GM21786 (cell line): ENCODE data around the gene AZU1.
"Not testable (repeated sequence)": the region's sequence is repeated elsewhere in the genome, so short reads cannot be mapped to it uniquely, and the experiment has no call there.

Source experiments
- ATAC-seq: cut with Tn5 transposase; IDR thresholded peaks from one replicate; pipeline ENCODE4 v1.9.1; 2021; ENCODE audit not compliant: unreplicated experiment

Gene AZU1

DNA sequence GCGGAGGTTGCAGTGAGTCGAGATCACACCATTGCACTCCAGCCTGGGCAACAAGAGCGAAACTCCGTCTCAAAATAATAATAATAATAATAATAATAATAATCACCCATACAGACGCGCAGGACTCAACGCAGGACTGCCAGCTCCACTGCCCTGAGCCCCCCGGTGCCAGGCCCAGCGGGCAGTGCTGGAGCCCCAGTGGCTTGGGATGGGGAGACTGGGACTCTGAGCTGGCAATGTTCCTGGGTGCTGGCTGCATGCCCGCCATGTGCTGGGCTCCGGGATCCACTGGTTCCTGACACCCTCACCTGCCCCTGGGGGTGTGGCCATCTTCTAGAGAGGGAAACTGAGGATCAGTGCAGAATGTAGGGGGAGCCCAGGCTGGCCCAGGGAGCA, 325 bp upstream of the AZU1 start:
- ATAC-seq, result no peak

DNA sequence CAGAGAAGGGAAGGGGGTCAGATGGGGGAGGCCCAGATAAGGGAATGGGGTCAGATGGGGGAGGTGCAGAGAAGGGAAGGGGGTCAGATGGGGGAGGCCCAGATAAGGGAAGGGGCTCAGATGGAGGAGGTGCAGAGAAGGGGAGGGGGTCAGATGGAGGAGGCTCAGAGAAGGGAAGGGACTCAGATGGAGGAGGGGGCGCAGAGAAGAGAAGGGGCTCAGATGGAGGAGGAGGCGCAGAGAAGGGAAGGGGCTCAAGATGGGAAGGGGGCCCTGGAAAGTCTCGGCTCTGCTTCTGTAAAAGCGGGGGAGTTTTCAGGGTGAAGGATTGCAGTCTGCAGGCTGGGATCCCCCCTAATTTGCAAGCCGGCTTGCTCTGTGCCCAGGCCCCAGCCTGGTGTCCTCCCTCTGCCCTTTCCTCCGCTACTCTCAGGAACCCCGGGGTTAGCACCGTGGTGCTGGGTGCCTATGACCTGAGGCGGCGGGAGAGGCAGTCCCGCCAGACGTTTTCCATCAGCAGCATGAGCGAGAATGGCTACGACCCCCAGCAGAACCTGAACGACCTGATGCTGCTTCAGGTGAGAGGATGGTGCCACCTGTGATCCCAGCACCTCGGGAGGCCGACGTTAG, 1.6 kb downstream of the AZU1 start:
- ATAC-seq, result no peak

DNA sequence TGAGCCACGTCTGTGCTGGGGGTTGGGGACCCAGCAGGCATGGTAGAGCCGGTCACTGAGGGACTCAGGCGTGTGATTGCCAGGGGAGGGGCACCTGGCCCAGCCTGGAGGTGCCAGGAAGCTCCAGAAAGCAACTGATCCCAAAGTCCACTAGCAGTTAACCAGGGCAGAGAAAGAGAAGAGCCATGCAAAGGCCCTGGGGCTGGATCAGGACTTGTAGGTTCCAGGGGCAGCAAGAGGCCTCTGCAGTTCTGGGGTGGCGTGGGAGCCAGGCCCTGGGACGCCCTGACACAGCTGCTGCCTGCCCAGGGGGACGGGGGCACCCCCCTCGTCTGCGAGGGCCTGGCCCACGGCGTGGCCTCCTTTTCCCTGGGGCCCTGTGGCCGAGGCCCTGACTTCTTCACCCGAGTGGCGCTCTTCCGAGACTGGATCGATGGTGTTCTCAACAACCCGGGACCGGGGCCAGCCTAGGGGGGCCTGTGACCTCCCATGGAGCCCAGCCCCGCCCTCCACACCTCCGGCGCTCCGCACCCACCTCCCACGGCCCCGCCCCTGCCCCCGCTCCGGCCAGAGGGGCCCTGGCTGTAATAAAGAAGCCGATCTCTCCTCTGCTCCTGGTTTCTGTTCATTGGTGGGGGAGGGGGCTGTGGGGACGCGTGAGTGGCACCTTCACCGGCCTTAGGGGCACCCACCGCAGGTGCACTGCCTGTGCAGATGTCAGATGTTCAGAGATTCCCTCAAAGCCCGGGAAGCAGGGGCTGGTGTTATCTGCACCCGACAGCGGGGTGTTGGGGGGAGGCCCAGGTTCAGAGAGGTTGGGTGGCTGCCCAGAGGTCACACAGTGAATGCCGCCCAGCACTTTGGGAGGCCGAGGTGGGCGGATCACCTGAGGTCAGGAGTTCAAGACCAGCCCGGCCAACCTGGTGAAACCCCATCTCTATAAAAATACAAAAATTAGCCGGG, 4.1 kb downstream of the AZU1 start:
- ATAC-seq, result no peak

DNA sequence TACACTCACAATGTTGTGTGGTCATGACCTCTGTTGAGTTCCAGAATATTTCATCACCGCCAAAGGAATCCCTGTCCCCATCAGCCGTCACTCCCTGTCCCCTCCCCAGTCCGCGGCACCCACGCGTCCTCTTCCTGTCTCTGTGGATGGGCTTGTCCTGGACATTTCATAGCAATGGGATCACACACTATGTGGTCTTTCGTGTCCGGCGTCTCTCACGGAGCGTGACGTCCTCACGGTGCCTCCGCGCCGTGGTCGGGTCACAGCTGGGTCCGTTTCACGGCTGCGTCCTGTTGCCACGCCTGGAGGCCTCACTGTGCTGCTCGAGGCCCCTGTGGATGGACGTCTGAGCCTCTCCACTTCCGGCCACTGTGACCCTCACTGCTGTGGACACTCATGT, 6.6 kb downstream of the AZU1 start:
- no peak for ATAC-seq

DNA sequence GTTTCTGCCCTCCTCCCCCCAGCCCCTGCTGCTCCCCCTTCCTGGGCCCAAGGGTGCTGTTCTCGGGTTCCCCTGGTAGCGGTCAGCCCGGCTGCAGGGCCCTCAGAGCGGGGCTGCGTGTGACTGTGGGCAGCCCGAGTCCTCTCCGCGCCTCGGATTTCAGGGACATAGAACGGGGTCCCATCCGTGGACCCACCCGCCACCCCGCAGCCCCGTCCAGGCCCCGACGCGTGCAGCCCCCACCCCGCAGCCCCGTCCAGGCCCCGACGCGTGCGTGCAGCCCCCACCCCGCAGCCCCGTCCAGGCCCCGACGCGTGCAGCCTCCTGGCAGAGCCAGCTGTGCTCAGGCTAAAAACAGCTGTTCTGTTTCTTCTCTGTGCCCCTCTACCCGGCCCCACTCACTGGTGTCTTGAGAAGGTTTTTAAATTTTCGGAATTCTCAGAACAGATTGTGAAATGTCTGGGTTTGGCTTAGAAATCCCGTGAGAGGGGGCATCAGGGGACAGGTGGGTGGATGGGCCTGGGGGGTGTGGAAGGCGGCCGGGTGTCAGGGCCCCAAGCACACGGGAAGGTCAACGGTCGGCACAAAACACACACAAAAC, 7.7 kb downstream of the AZU1 start:
- ATAC-seq, result no peak

DNA sequence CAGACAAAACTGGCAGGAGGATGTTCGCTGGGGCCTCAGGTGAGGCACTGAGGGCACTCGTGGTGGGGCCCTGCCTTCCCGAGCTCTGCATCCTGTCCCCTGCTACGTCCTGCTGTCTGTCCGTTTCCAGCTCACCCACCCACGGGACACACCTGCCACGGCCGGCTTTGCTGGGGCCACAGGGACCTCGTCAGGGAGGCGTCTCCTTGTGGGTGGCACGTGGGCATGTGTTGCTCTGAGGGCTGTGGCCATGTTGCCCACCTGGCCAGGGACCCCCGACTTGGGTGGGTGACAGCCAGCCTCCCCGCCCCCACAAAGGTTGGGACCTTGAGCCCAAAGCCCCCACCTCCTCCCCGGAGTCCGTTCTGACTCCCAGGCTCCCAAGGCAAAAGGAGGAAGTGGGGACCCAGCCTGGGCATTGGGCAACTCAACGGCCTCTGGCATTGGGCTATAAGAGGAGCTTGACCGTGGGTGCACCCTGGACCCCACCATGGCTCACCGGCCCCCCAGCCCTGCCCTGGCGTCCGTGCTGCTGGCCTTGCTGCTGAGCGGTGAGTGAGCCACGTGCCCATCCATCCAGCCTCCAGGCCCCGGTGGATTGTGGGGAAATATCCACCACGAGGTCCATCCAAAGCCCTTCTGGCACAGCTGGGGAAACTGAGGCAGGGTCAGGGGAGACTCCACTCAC, 13.0 kb downstream of the AZU1 start, which contains the start of gene PRTN3:
Gene PRTN3 (plus strand): TSS at position 481 of the 688 bp plus-strand sequence. CDS start 10 bp downstream, at position 491.
- no peak for ATAC-seq

DNA sequence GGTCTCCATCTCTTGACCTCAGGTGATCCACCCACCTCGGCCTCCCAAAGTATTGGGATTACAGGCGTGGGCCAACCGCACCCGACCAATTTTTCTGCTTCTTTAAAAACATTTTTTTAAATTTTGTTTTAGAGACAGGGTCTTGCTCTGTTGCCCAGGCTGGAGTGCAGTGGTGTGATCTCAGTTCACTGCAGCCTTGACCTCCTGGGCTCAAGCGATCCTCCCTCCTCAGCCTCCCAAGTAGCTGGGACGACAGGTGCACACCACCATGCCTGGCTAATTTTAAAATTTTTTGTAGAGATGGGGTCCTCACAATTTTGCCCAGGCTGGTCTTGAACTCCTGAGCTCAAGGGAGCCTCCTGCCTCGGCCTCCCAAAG, 15.2 kb downstream of the AZU1 start:
- not testable (repeated sequence) for ATAC-seq

DNA sequence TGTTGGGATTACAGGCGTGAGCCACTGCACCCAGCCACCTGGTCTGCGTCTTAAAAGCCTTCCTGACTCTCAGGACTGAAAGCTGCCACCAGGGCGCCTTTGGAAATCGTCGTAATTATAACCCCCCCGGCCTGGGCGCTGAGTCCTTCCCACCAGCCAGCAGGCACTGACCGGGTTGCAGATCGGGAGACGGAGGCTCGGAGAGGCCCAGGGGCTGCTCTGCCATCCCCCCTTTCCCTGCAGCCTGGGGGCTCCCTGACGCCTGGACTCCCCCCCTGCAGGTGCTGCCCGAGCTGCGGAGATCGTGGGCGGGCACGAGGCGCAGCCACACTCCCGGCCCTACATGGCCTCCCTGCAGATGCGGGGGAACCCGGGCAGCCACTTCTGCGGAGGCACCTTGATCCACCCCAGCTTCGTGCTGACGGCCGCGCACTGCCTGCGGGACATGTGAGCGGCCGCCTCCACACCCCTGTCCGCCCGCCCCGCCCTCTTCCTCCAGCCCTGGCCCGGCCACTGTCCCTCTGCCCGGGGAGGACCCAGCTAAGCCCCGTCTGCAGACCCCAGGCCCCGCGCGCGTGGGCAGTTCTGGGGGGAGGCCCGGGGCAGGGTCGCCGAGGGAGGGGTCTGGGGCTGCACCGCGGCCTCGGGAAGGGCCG, 15.7 kb downstream of the AZU1 start:
- ATAC-seq, result no peak

DNA sequence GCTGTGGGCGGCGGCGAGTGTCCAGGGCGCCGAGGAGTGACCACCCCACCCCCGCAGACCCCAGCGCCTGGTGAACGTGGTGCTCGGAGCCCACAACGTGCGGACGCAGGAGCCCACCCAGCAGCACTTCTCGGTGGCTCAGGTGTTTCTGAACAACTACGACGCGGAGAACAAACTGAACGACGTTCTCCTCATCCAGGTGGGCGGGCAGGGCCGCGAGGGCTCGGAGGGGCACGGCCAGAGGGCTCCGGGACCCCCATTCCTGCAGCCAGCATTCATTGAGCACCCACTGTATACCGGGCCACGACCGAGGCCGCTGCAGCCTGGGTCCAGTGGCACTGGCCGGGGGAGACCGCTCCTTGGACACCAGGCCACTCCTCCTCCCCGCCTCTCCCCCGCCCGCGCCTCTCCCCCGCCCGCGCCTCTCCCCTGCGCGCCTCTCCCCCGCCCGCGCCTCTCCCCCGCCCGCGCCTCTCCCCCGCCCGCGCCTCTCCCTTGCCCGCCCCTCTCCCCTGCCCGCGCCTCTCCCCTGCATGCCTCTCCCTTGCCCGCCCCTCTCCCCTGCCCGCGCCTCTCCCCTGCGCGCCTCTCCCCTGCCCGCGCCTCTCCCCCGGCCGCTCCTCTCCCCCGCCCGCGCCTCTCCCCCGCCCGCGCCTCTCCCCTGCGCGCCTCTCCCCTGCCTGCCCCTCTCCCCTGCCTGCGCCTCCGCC, 16.4 kb downstream of the AZU1 start:
- no peak for ATAC-seq

DNA sequence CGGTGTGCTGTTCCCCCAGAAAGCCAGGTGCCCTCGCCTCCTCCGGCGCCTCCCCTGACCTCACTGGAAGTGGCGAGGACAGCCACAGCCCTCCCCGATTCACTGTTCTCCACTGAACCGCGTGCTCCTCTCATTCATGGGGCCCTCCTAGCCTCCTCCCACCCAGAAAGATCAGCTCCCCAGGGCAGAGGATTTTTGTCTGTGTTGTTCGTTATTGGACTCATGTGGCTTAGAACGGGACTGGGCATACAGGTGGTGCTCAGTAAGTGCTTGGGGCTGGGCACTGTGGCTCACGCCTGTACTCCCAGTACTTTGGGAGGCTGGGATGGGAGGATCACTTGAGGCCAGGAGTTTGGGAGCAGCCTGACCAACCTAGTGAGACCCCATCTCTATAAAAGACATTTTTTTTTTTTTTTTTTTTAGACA, 16.9 kb downstream of the AZU1 start:
- ATAC-seq, result no peak

DNA sequence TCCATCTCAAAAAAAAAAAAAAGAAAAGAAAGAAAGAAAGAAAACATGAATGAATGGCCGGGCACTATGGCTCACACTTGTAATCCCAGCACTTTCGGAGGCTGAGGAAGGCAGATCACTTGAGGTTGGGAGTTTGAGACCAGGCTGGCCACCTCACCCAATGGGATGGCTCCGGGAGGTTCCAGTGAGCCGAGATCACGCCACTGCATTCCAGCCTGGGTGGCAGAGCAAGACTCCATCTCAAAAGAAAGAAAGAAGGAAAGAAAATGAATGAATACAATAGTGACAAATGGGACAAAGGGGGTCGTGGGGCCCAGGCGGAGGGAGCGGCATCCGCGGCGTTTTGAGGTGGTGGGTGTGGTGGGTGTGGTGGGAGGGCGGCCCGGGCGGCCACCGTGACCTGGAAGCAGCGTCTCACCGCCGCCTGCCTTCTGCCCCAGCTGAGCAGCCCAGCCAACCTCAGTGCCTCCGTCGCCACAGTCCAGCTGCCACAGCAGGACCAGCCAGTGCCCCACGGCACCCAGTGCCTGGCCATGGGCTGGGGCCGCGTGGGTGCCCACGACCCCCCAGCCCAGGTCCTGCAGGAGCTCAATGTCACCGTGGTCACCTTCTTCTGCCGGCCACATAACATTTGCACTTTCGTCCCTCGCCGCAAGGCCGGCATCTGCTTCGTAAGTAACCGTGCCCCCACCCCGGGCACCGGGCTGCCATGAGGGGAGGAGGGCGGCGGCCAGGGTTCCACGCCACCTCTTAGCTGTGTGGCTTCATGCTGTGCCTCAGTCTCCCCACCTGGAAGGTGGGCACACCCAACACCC, 18.3 kb downstream of the AZU1 start:
- no peak for ATAC-seq

DNA sequence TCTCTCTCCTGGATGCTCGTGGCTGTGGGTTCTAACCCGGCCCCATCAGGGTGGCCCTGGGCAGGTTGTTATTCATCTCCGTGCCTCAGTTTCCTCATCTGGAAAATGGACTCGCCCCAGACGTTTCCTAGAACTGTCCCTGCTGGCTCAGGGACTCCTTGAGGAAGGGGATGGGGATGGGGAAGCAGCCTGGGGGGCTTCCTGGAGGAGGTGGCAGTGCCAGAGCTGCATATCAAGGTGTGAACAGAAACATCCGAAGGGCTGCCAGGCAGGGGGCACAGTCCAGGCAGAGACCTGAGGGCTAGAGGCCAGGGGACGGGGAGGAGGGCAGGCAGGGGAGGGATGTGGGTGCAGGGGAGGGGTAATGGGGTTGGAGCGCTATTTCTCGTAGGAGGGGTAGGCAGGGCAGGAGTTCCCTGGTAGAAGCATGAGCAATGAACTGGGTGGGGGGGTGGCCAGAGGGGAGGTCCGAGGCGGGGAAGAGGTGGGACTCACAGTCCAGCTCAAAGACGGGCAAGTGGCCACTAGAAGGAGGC, 20.8 kb downstream of the AZU1 start:
- ATAC-seq, result no peak

DNA sequence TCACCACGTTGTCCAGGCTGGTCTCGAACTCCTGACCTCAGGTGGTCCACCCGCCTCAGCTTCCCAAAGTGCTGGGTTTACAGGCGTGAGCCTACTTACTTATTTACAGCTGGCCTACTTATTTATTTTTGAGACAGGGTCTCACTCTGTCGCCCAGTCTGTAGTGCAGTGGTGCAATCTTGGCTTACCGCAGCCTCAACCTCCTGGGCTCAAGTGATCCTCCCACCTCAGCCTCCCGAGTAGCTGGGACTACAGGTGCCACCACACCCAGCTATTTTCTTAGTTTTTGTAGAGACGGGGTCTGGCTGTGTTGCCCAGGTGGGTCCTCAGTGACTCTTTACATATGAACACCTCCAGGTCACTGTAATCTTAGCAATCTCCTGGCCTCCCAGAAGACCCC, 21.6 kb downstream of the AZU1 start:
- not testable (repeated sequence) for ATAC-seq

DNA sequence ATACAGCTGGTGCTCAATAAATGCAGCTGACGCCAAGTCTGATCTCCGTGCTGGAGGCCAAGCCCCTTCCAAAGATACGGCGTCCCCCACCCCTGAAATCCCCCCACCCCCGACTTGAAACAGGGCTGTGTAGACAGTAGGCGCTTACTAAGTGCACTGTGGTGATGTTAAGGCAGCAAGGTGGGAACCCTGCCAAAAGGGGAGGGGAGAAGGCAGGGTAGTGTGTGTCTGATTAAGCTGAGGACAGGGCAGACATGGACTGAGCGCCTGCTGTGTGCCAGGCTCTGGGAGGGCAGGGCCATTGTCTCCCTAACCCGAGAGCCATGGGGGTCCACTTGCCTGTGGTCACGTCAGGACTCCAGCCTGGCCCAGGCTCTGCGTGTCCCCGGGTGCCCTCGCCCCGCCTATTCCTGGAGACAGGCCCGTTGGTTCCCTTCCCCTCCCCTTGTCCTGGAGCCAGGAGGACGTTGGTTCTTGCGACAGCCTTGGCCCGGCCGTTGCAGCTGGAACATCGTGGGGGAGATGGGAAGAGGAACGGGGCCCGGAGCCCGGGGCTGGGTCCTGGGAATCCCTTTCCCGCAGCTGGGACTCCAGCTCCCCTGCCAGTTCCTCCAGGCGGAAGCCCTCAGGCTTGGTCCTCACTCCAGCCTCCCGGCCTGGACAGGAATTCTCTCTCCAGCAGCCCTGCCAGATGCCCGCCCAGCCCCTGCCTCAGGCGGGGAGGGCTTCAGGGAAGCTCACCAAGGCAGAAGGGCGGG, 22.8 kb downstream of the AZU1 start:
- ATAC-seq, result no peak

DNA sequence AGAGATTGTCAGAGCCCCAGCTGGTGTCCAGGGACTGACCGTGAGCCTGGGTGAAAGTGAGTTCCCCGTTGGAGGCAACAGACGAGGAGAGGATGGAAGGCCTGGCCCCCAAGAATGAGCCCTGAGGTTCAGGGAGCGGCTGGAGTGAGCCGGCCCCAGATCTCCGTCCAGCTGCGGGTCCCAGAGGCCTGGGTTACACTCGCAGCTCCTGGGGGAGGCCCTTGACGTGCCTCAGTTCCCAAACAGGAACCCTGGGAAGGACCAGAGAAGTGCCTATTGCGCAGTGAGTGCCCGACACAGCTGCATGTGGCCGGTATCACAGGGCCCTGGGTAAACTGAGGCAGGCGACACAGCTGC, 23.3 kb downstream of the AZU1 start:
- no peak for ATAC-seq

DNA sequence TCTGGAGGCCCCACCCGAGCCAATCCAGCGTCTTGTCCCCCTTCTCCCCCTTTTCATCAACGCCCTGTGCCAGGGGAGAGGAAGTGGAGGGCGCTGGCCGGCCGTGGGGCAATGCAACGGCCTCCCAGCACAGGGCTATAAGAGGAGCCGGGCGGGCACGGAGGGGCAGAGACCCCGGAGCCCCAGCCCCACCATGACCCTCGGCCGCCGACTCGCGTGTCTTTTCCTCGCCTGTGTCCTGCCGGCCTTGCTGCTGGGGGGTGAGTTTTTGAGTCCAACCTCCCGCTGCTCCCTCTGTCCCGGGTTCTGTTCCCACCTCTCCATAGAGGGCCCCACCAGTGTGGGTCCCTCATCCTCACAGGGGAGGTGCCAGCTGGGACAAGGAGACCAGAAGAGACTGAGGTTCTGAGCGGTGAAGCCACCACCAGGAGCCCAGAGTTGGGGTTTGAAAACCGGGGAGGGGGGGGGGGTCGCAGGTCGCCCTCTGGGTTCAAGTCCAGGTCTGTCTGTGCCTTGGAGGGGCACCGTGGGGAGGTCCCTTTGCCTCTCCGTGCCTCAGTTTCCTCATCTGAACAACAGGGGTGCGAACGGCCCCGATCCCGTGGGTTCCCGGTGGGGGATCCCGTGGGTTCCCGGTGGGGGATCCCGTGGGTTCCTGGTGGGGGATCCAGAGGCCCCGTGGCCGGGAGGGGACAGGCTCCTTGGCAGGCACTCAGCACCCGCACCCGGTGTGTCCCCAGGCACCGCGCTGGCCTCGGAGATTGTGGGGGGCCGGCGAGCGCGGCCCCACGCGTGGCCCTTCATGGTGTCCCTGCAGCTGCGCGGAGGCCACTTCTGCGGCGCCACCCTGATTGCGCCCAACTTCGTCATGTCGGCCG, 24.7 kb downstream of the AZU1 start, which contains the start of gene ELANE:
Gene ELANE (plus strand): TSS at position 168 of the 878 bp plus-strand sequence. CDS start 26 bp downstream, at position 194.
- ATAC-seq, result no peak

DNA sequence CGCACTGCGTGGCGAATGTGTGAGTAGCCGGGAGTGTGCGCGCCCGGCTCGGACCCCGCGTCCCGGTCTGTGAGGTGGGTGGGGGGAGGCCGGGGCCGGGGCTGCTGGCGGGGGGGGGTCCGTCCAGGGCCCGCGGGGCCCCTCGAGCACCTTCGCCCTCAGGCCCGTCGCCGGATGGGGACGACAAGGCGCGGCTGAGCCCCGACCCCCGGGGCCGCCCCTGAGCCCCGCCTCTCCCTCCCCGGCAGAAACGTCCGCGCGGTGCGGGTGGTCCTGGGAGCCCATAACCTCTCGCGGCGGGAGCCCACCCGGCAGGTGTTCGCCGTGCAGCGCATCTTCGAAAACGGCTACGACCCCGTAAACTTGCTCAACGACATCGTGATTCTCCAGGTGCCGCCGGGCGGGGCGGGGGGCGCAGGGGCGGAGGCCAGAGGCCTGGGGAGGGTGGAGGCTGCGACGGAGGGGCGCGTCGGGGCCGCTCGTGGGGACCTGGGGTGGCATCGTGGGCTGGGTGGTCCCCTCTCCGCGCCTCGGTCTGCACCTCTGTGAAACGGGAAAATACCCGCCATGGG, 25.5 kb downstream of the AZU1 start:
- ATAC-seq, result no peak
